ENCODE data around the gene TENT4B.

TENT4B gene

GRCh38 chr16:50274326-50275097, 121.4 kb downstream of the TENT4B start:
- H3K56ac ChIP-seq (ENCODE audit: low read length) = no peak overlapping the region
- H2BK5ac ChIP-seq (ENCODE audit: low read length) = no peak overlapping the region
- no peak for DNase-seq
- H3K4me1 ChIP-seq (ENCODE audit: control insufficient read depth, low read depth, low read length) = no peaks in the 10 kb centered on the region
- H3K36me3 ChIP-seq (ENCODE audit: control insufficient read depth, insufficient read depth, low read length) = no peaks in the 10 kb centered on the region
- H3K4me3 ChIP-seq (ENCODE audit: low read length) = no peak overlapping the region
- no peaks in the 10 kb centered on the region for H3K79me1 ChIP-seq (ENCODE audit: low read length)
- no peak overlapping the region for H3K27ac ChIP-seq (ENCODE audit: low read depth, low read length)
- H3K18ac ChIP-seq (ENCODE audit: low read length) = no peak overlapping the region
- no peak overlapping the region for H2BK120ac ChIP-seq (ENCODE audit: low read depth, low read length)
- no peak overlapping the region for H2AK5ac ChIP-seq (ENCODE audit: low read length)
- no peak overlapping the region for H3K9ac ChIP-seq (ENCODE audit: low read length)
- no peaks in the 10 kb centered on the region for H3K79me2 ChIP-seq (ENCODE audit: control insufficient read depth, insufficient read depth, low read length)
- no peak overlapping the region for H3K23ac ChIP-seq (ENCODE audit: low read length)
- no peak overlapping the region for H4K5ac ChIP-seq (ENCODE audit: low read length)
- no peak overlapping the region for H4K8ac ChIP-seq (ENCODE audit: low read depth, low read length)
- H3K4me2 ChIP-seq (ENCODE audit: low read length) = no peak overlapping the region
- no peak overlapping the region for H3K4ac ChIP-seq (ENCODE audit: low read depth, low read length)
- WGBS (ENCODE audit: extremely low coverage, insufficient coverage, low lambda C conversion rate) = no CpG with 5 or more reads among the region's 18 CpGs
- H3K27me3 ChIP-seq (ENCODE audit: insufficient read depth, low read length, poor library complexity) = no peaks in the 10 kb centered on the region
- H2BK15ac ChIP-seq (replicated peaks; ENCODE audit: low read depth) = no peak overlapping the region

GRCh38 chr16:50275098-50275415, 122.0 kb downstream of the TENT4B start:
- H4K8ac ChIP-seq (ENCODE audit: low read depth, low read length) = no peak overlapping the region
- no peaks in the 10 kb centered on the region for H3K79me2 ChIP-seq (ENCODE audit: control insufficient read depth, insufficient read depth, low read length)
- no peak overlapping the region for H3K4me3 ChIP-seq (ENCODE audit: low read length)
- no CpG with 5 or more reads among the region's 3 CpGs for WGBS (ENCODE audit: extremely low coverage, insufficient coverage, low lambda C conversion rate)
- no peak overlapping the region for H3K27ac ChIP-seq (ENCODE audit: low read depth, low read length)
- no peak overlapping the region for H3K23ac ChIP-seq (ENCODE audit: low read length)
- H3K4me1 ChIP-seq (ENCODE audit: control insufficient read depth, low read depth, low read length) = no peaks in the 10 kb centered on the region
- H3K36me3 ChIP-seq (ENCODE audit: control insufficient read depth, insufficient read depth, low read length) = no peaks in the 10 kb centered on the region
- no peak overlapping the region for H3K18ac ChIP-seq (ENCODE audit: low read length)
- no peak overlapping the region for H2BK120ac ChIP-seq (ENCODE audit: low read depth, low read length)
- no peak overlapping the region for H2AK5ac ChIP-seq (ENCODE audit: low read length)
- H2BK5ac ChIP-seq (ENCODE audit: low read length) = no peak overlapping the region
- no peak overlapping the region for H3K56ac ChIP-seq (ENCODE audit: low read length)
- H3K4ac ChIP-seq (ENCODE audit: low read depth, low read length) = no peak overlapping the region
- H2BK15ac ChIP-seq (replicated peaks; ENCODE audit: low read depth) = no peak overlapping the region
- H3K79me1 ChIP-seq (ENCODE audit: low read length) = no peaks in the 10 kb centered on the region
- DNase-seq = no peak
- H3K27me3 ChIP-seq (ENCODE audit: insufficient read depth, low read length, poor library complexity) = no peaks in the 10 kb centered on the region
- no peak overlapping the region for H3K9ac ChIP-seq (ENCODE audit: low read length)
- no peak overlapping the region for H4K5ac ChIP-seq (ENCODE audit: low read length)
- no peak overlapping the region for H3K4me2 ChIP-seq (ENCODE audit: low read length)

GRCh38 chr16:50275428-50276325, 122.6 kb downstream of the TENT4B start:
- no peaks in the 10 kb centered on the region for H3K79me1 ChIP-seq (ENCODE audit: low read length)
- H4K8ac ChIP-seq (ENCODE audit: low read depth, low read length) = no peak overlapping the region
- no CpG with 5 or more reads among the region's 12 CpGs for WGBS (ENCODE audit: extremely low coverage, insufficient coverage, low lambda C conversion rate)

GRCh38 chr16:50276326-50276640, 123.2 kb downstream of the TENT4B start:
- Histone ChIP-seq H3K4me1 (ENCODE audit: control insufficient read depth, low read depth, low read length) (no peaks in the 10 kb centered on the region), H3K56ac (ENCODE audit: low read length) (no peak overlapping the region), H3K36me3 (ENCODE audit: control insufficient read depth, insufficient read depth, low read length) (no peaks in the 10 kb centered on the region), H3K4me2 (ENCODE audit: low read length) (no peak overlapping the region), H3K79me1 (ENCODE audit: low read length) (no peaks in the 10 kb centered on the region), H2BK5ac (ENCODE audit: low read length) (no peak overlapping the region), H3K27ac (ENCODE audit: low read depth, low read length) (no peak overlapping the region), H3K27me3 (ENCODE audit: insufficient read depth, low read length, poor library complexity) (no peaks in the 10 kb centered on the region), H3K18ac (ENCODE audit: low read length) (no peak overlapping the region), H3K9ac (ENCODE audit: low read length) (no peak overlapping the region), H2AK5ac (ENCODE audit: low read length) (no peak overlapping the region), H3K23ac (ENCODE audit: low read length) (no peak overlapping the region), H3K4ac (ENCODE audit: low read depth, low read length) (no peak overlapping the region), H3K4me3 (ENCODE audit: low read length) (no peak overlapping the region), H4K5ac (ENCODE audit: low read length) (no peak overlapping the region), H2BK120ac (ENCODE audit: low read depth, low read length) (no peak overlapping the region), H2BK15ac (replicated peaks; ENCODE audit: low read depth) (no peak overlapping the region), H3K79me2 (ENCODE audit: control insufficient read depth, insufficient read depth, low read length) (no peaks in the 10 kb centered on the region), H4K8ac (ENCODE audit: low read depth, low read length) (no peak overlapping the region)
- DNase-seq = no peak
- no CpG with 5 or more reads among the region's 2 CpGs for WGBS (ENCODE audit: extremely low coverage, insufficient coverage, low lambda C conversion rate)

More at GRCh38 chr16:50275428-50276325, 122.6 kb downstream of the TENT4B start:
- Histone ChIP-seq H3K9ac (ENCODE audit: low read length) (no peak overlapping the region), H3K36me3 (ENCODE audit: control insufficient read depth, insufficient read depth, low read length) (no peaks in the 10 kb centered on the region), H2BK5ac (ENCODE audit: low read length) (no peak overlapping the region), H3K56ac (ENCODE audit: low read length) (no peak overlapping the region), H3K4ac (ENCODE audit: low read depth, low read length) (no peak overlapping the region), H2AK5ac (ENCODE audit: low read length) (no peak overlapping the region), H3K4me2 (ENCODE audit: low read length) (no peak overlapping the region), H3K27ac (ENCODE audit: low read depth, low read length) (no peak overlapping the region), H4K5ac (ENCODE audit: low read length) (no peak overlapping the region), H3K4me1 (ENCODE audit: control insufficient read depth, low read depth, low read length) (no peaks in the 10 kb centered on the region), H3K79me2 (ENCODE audit: control insufficient read depth, insufficient read depth, low read length) (no peaks in the 10 kb centered on the region), H3K18ac (ENCODE audit: low read length) (no peak overlapping the region), H2BK15ac (replicated peaks; ENCODE audit: low read depth) (no peak overlapping the region), H3K27me3 (ENCODE audit: insufficient read depth, low read length, poor library complexity) (no peaks in the 10 kb centered on the region), H2BK120ac (ENCODE audit: low read depth, low read length) (no peak overlapping the region), H3K23ac (ENCODE audit: low read length) (no peak overlapping the region), H3K4me3 (ENCODE audit: low read length) (no peak overlapping the region)
- no peak for DNase-seq

- H3K4me1 ChIP-seq (ENCODE audit: control insufficient read depth, low read depth, low read length) = no peaks in the 10 kb centered on the region
- H3K27me3 ChIP-seq (ENCODE audit: insufficient read depth, low read length, poor library complexity) = no peaks in the 10 kb centered on the region
- no peak overlapping the region for H3K9ac ChIP-seq (ENCODE audit: low read length)
- H3K36me3 ChIP-seq (ENCODE audit: control insufficient read depth, insufficient read depth, low read length) = no peaks in the 10 kb centered on the region
- H3K27ac ChIP-seq (ENCODE audit: low read depth, low read length) = no peak overlapping the region
- H2BK120ac ChIP-seq (ENCODE audit: low read depth, low read length) = no peak overlapping the region
- no peak for DNase-seq
- H3K56ac ChIP-seq (ENCODE audit: low read length) = no peak overlapping the region
- no peak overlapping the region for H3K18ac ChIP-seq (ENCODE audit: low read length)
- no peak overlapping the region for H3K23ac ChIP-seq (ENCODE audit: low read length)
- no peak overlapping the region for H2BK5ac ChIP-seq (ENCODE audit: low read length)
- no peak overlapping the region for H3K4me2 ChIP-seq (ENCODE audit: low read length)
- H3K4me3 ChIP-seq (ENCODE audit: low read length) = no peak overlapping the region
- H3K4ac ChIP-seq (ENCODE audit: low read depth, low read length) = no peak overlapping the region
- H2AK5ac ChIP-seq (ENCODE audit: low read length) = no peak overlapping the region
- no peaks in the 10 kb centered on the region for H3K79me1 ChIP-seq (ENCODE audit: low read length)
- H3K79me2 ChIP-seq (ENCODE audit: control insufficient read depth, insufficient read depth, low read length) = no peaks in the 10 kb centered on the region
- no CpG with 5 or more reads among the region's 4 CpGs for WGBS (ENCODE audit: extremely low coverage, insufficient coverage, low lambda C conversion rate)
- H4K8ac ChIP-seq (ENCODE audit: low read depth, low read length) = no peak overlapping the region
- H2BK15ac ChIP-seq (replicated peaks; ENCODE audit: low read depth) = no peak overlapping the region
- no peak overlapping the region for H4K5ac ChIP-seq (ENCODE audit: low read length)
Measured at GRCh38 chr16:50276801-50277555, 123.9 kb downstream of the TENT4B start.
